PC-3 (cell line): Measurements from ENCODE around the gene ZNF793.

Experiments
- CTCF ChIP-seq: fragments of 300-600 bp; sonication (generic); conservative IDR thresholded peaks from 2 replicates; pipeline ENCODE4 v1.5.1; 2017; ENCODE audit warnings: antibody characterized with exemption, low read depth, mild to moderate bottlenecking, low read length
- EZH2phosphoT487 ChIP-seq: fragments of 300-600 bp; sonication (generic); IDR thresholded peaks from 2 replicates; pipeline ENCODE4 v1.6.1; 2018; ENCODE audit warnings: mild to moderate bottlenecking, antibody characterized with exemption, low read length, borderline replicate concordance

GRCh38 chr19:37467608-37468090, 39.1 kb upstream of the ZNF793 start:
- TF ChIP-seq CTCF (no peak), EZH2phosphoT487 (no peak)
